ENCODE measurements around the gene NAALADL2.

DNA sequence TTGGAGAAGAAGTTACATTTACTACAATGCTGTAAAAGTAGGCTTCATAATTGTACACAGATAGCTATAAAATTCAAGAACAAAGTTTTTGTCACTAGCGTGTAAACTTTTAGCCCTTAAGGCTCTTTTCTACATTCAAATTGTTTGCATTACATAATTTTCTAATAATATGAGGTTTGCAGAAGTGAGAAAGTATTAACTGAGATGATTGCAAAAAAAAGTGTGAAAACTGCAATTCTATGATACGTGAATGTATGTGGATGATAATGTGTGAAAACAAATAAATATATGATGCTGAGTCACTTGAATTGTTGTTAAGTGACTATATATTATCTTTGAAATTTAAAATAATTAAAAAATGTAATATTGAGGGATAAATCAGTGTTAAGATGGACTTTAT, 557.5 kb downstream of the NAALADL2 start:
- TF ChIP-seq SIN3A (IDR thresholded peaks at IDR 0.05; ENCODE audit: borderline replicate concordance, insufficient read depth, low read depth, low read length) (no peak), TCF7L2 (IDR thresholded peaks at IDR 0.05; ENCODE audit: low read depth, low read length) (no peak)
- TF ChIP-seq, protein P1, sequence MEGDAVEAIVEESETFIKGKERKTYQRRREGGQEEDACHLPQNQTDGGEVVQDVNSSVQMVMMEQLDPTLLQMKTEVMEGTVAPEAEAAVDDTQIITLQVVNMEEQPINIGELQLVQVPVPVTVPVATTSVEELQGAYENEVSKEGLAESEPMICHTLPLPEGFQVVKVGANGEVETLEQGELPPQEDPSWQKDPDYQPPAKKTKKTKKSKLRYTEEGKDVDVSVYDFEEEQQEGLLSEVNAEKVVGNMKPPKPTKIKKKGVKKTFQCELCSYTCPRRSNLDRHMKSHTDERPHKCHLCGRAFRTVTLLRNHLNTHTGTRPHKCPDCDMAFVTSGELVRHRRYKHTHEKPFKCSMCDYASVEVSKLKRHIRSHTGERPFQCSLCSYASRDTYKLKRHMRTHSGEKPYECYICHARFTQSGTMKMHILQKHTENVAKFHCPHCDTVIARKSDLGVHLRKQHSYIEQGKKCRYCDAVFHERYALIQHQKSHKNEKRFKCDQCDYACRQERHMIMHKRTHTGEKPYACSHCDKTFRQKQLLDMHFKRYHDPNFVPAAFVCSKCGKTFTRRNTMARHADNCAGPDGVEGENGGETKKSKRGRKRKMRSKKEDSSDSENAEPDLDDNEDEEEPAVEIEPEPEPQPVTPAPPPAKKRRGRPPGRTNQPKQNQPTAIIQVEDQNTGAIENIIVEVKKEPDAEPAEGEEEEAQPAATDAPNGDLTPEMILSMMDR (IDR thresholded peaks at IDR 0.05): no peak
- TF ChIP-seq, protein P2, sequence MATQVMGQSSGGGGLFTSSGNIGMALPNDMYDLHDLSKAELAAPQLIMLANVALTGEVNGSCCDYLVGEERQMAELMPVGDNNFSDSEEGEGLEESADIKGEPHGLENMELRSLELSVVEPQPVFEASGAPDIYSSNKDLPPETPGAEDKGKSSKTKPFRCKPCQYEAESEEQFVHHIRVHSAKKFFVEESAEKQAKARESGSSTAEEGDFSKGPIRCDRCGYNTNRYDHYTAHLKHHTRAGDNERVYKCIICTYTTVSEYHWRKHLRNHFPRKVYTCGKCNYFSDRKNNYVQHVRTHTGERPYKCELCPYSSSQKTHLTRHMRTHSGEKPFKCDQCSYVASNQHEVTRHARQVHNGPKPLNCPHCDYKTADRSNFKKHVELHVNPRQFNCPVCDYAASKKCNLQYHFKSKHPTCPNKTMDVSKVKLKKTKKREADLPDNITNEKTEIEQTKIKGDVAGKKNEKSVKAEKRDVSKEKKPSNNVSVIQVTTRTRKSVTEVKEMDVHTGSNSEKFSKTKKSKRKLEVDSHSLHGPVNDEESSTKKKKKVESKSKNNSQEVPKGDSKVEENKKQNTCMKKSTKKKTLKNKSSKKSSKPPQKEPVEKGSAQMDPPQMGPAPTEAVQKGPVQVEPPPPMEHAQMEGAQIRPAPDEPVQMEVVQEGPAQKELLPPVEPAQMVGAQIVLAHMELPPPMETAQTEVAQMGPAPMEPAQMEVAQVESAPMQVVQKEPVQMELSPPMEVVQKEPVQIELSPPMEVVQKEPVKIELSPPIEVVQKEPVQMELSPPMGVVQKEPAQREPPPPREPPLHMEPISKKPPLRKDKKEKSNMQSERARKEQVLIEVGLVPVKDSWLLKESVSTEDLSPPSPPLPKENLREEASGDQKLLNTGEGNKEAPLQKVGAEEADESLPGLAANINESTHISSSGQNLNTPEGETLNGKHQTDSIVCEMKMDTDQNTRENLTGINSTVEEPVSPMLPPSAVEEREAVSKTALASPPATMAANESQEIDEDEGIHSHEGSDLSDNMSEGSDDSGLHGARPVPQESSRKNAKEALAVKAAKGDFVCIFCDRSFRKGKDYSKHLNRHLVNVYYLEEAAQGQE (IDR thresholded peaks at IDR 0.05; ENCODE audit: insufficient read depth in 1 of 2, low read depth in 2 of 2, low read length in 1 of 2): no peak
